OCI-LY3 (cell line): ENCODE measurements around the gene RND1.

Experiments used
- EZH2phosphoT487 ChIP-seq: fragments of 200-600 bp; shearing (Covaris generic); IDR thresholded peaks from 2 replicates; pipeline ENCODE4 v1.6.1; 2018; ENCODE audit warnings: antibody characterized with exemption, mixed run types, low read depth
- TF ChIP-seq, protein P1 (sequence below): fragments of 200-600, 300-600 bp; sonication (generic); IDR thresholded peaks from 2 replicates; pipeline ENCODE4 v1.5.1; 2014; ENCODE audit warnings: antibody characterized with exemption, low read length, low read depth

- no peak for TF ChIP-seq EZH2phosphoT487
- TF ChIP-seq, protein P1, sequence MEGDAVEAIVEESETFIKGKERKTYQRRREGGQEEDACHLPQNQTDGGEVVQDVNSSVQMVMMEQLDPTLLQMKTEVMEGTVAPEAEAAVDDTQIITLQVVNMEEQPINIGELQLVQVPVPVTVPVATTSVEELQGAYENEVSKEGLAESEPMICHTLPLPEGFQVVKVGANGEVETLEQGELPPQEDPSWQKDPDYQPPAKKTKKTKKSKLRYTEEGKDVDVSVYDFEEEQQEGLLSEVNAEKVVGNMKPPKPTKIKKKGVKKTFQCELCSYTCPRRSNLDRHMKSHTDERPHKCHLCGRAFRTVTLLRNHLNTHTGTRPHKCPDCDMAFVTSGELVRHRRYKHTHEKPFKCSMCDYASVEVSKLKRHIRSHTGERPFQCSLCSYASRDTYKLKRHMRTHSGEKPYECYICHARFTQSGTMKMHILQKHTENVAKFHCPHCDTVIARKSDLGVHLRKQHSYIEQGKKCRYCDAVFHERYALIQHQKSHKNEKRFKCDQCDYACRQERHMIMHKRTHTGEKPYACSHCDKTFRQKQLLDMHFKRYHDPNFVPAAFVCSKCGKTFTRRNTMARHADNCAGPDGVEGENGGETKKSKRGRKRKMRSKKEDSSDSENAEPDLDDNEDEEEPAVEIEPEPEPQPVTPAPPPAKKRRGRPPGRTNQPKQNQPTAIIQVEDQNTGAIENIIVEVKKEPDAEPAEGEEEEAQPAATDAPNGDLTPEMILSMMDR = no peak
Observed at GRCh38 chr12:48811437-48812090, 54.1 kb downstream of the RND1 start.
